Measurements from ENCODE around the gene B4GALT5. TPM values are rescaled to one million over a fixed set of nuclear protein-coding genes. Genes with fewer than 3 reads are reported as not detected.
"Not testable (repeated sequence)": the region's sequence is repeated elsewhere in the genome, so short reads cannot be mapped to it uniquely, and the experiment has no call there.

The B4GALT5 gene
- total RNA-seq, 1 donor from 2014 or later = 28.0 TPM

GRCh38 chr20:49705893-49706292 is 7.8 kb downstream of the B4GALT5 start:
- intact Hi-C loops (cut with DNase I); DNase-seq (ENCODE audit: low spot score): not testable (repeated sequence)

- no peak for DNase-seq (ENCODE audit: low spot score)
- intact Hi-C loops (cut with DNase I) = no loop called here
Observed at GRCh38 chr20:49705358-49705757, 8.3 kb downstream of the B4GALT5 start.

GRCh38 chr20:49704932-49705336 is 8.7 kb downstream of the B4GALT5 start:
- intact Hi-C loops (cut with DNase I) = no loop called here
- no peak for DNase-seq (ENCODE audit: low spot score)

GRCh38 chr20:49701916-49702315 is 11.8 kb downstream of the B4GALT5 start:
- intact Hi-C loops (cut with DNase I) = no loop called here
- no peak for DNase-seq (ENCODE audit: low spot score)

- no peak for DNase-seq (ENCODE audit: low spot score)
- intact Hi-C loops (cut with DNase I) = no loop called here
Observed at GRCh38 chr20:49701241-49701790, 12.4 kb downstream of the B4GALT5 start.

GRCh38 chr20:49700411-49701185 is 13.1 kb downstream of the B4GALT5 start:
- DNase-seq (ENCODE audit: low spot score) = no peak
- intact Hi-C loops (cut with DNase I) = no loop called here

- intact Hi-C loops (cut with DNase I) = no loop called here
- no peak for DNase-seq (ENCODE audit: low spot score)
Observed at GRCh38 chr20:49699200-49699992, 14.3 kb downstream of the B4GALT5 start.

GRCh38 chr20:49698477-49698876 is 15.2 kb downstream of the B4GALT5 start:
- DNase-seq (ENCODE audit: low spot score) = no peak
- intact Hi-C loops (cut with DNase I) = no loop called here

- no peak for DNase-seq (ENCODE audit: low spot score)
- intact Hi-C loops (cut with DNase I) = no loop called here
Observed at GRCh38 chr20:49697071-49697470, 16.6 kb downstream of the B4GALT5 start.

GRCh38 chr20:49696594-49696993 is 17.1 kb downstream of the B4GALT5 start:
- intact Hi-C loops (cut with DNase I) = no loop called here

GRCh38 chr20:49695830-49696229 is 17.8 kb downstream of the B4GALT5 start:
- no peak for DNase-seq (ENCODE audit: low spot score)
- intact Hi-C loops (cut with DNase I) = no loop called here

More at GRCh38 chr20:49696594-49696993, 17.1 kb downstream of the B4GALT5 start:
- DNase-seq (ENCODE audit: low spot score) = no peak

- intact Hi-C loops (cut with DNase I) = no loop called here
- no peak for DNase-seq (ENCODE audit: low spot score)
Observed at GRCh38 chr20:49694450-49695071, 19.1 kb downstream of the B4GALT5 start.

- intact Hi-C loops (cut with DNase I) = no loop called here
- DNase-seq (ENCODE audit: low spot score) = no peak
Observed at GRCh38 chr20:49693435-49694171, 20.1 kb downstream of the B4GALT5 start.

- intact Hi-C loops (cut with DNase I) = no loop called here
Observed at GRCh38 chr20:49692941-49693340, 20.7 kb downstream of the B4GALT5 start.

GRCh38 chr20:49691818-49692568 is 21.7 kb downstream of the B4GALT5 start:
- no peak for DNase-seq (ENCODE audit: low spot score)
- intact Hi-C loops (cut with DNase I) = no loop called here

More at GRCh38 chr20:49692941-49693340, 20.7 kb downstream of the B4GALT5 start:
- no peak for DNase-seq (ENCODE audit: low spot score)

GRCh38 chr20:49690899-49691620 is 22.6 kb downstream of the B4GALT5 start:
- DNase-seq (ENCODE audit: low spot score) = no peak
- intact Hi-C loops (cut with DNase I) = no loop called here

- intact Hi-C loops (cut with DNase I) = no loop called here
- DNase-seq (ENCODE audit: low spot score) = no peak
Observed at GRCh38 chr20:49687595-49688567, 25.8 kb downstream of the B4GALT5 start.

Measured in cardiac septum (tissue), 1 donor.